Breast epithelium (tissue), 4 donors: ENCODE results near the gene GOLGB1. TPM values are rescaled to one million over a fixed set of nuclear protein-coding genes. Genes with fewer than 3 reads are reported as not detected.
"Not testable (repeated sequence)": the region's sequence is repeated elsewhere in the genome, so short reads cannot be mapped to it uniquely, and the experiment has no call there.

Source experiments
- DNase-seq, 2 donors: peaks; one replicate each; pipeline ENCODE4 v3.0.0-alpha.2; 2019; ENCODE audit warnings: low spot score in 2 of 2
- H3K27ac ChIP-seq, 2 donors: fragments of 200-600 bp; sonication (generic) in 1 of 2; one replicate each; pipeline ENCODE4 v1.5.1; 2016 to 2019; ENCODE audit warnings: mild to moderate bottlenecking in 1 of 2
- H3K27me3 ChIP-seq, 2 donors: fragments of 200-600 bp; sonication (generic) in 1 of 2; one replicate each; pipeline versions ENCODE4 v1.5.1 to v1.6.0; 2017 to 2019; ENCODE audit warnings: control low read depth in 1 of 2, mild to moderate bottlenecking in 1 of 2
- H3K36me3 ChIP-seq: fragments of 200-600 bp; one replicate; pipeline ENCODE4 v1.5.1; 2019
- H3K4me1 ChIP-seq, 2 donors: fragments of 200-600 bp; sonication (generic); one replicate each; pipeline ENCODE4 v1.5.1; 2016 to 2019; ENCODE audit warnings: control low read depth in 1 of 2
- H3K4me3 ChIP-seq, 3 donors: fragments of 200-600 bp; sonication (generic); 1 replicate in 2 of 3; 2 replicates in 1 of 3; pipeline ENCODE4 v1.5.1; 2016 to 2019; ENCODE audit warnings: mild to moderate bottlenecking in 3 of 3, moderate library complexity in 2 of 3
- H3K9me3 ChIP-seq, 2 donors: fragments of 200-600 bp; sonication (generic) in 1 of 2; one replicate each; pipeline ENCODE4 v1.5.1; 2016 to 2019; ENCODE audit warnings: control low read depth in 1 of 2
- POLR2A ChIP-seq: fragments of 450-650 bp; IDR thresholded peaks from one replicate; pipeline ENCODE4 v1.6.1; 2016; ENCODE audit warnings: antibody characterized with exemption, mild to moderate bottlenecking, moderate library complexity
- POLR2AphosphoS5 ChIP-seq, 3 donors: sonication (generic); formaldehyde crosslinking; IDR thresholded peaks; one replicate each; pipeline ENCODE4 v1.6.1; 2017; ENCODE audit warnings: antibody characterized with exemption in 3 of 3
- intact Hi-C: fragments of 100-400 bp; cut with DNase I; formaldehyde crosslinking; loops from one replicate; pipeline ENCODE4 v1.15.1; 2023; ENCODE audit warnings: low total_unique reads
- total RNA-seq, 3 donors: library from RNA; depleted of rRNA; stranded (reverse); fragments of >200 nt; gene quantifications; one replicate each; pipeline ENCODE4 v1.1.0, GENCODE V29; 2016
- TF ChIP-seq, protein P1 (sequence below), 3 donors: fragments of 450-650 bp; IDR thresholded peaks; one replicate each; pipeline ENCODE4 v1.5.1; 2016 to 2017; ENCODE audit warnings: antibody characterized with exemption in 3 of 3, mild to moderate bottlenecking in 3 of 3, moderate library complexity in 3 of 3

The GOLGB1 gene
- total RNA-seq, 3 donors from 2014 or later = 95.4 to 106 (median 95.4) TPM

DNA sequence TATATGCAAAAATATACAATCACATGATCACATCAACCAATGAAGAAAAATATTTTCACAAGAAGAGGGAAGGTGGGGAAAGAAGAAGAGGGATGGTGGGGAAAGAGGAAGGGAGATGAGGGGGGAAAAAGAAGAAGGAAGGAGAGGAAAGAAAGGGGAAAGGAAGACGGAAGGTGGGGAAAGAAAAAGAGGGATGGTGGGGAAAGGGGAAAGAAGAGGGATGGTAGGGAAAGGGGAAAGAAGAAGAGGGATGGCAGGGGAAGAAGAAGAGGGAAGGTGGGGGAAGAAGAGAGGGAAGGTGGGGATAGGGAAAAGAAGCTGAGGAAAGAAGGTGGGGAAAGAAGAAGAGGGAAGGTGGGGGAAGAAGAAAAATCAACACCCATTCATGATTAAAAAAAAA is 3.2 kb upstream of the GOLGB1 start:
- H3K36me3 ChIP-seq = no peaks in the 10 kb centered on the region
- peaks cover 0 to 10% of the 10 kb centered on the region in 2 donors for H3K4me1 ChIP-seq
- H3K27ac ChIP-seq = no peak overlapping the region
- DNase-seq = no peak
- no peaks in the 10 kb centered on the region for H3K27me3 ChIP-seq
- no peak for TF ChIP-seq POLR2A
- TF ChIP-seq POLR2AphosphoS5 (IDR thresholded peaks at IDR 0.05) = no peak
- TF ChIP-seq, protein P1, sequence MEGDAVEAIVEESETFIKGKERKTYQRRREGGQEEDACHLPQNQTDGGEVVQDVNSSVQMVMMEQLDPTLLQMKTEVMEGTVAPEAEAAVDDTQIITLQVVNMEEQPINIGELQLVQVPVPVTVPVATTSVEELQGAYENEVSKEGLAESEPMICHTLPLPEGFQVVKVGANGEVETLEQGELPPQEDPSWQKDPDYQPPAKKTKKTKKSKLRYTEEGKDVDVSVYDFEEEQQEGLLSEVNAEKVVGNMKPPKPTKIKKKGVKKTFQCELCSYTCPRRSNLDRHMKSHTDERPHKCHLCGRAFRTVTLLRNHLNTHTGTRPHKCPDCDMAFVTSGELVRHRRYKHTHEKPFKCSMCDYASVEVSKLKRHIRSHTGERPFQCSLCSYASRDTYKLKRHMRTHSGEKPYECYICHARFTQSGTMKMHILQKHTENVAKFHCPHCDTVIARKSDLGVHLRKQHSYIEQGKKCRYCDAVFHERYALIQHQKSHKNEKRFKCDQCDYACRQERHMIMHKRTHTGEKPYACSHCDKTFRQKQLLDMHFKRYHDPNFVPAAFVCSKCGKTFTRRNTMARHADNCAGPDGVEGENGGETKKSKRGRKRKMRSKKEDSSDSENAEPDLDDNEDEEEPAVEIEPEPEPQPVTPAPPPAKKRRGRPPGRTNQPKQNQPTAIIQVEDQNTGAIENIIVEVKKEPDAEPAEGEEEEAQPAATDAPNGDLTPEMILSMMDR (IDR thresholded peaks at IDR 0.05) = no peak
- intact Hi-C loops = no loop called here
- H3K4me3 ChIP-seq = no peak overlapping the region
- H3K9me3 ChIP-seq = no peaks in the 10 kb centered on the region

DNA sequence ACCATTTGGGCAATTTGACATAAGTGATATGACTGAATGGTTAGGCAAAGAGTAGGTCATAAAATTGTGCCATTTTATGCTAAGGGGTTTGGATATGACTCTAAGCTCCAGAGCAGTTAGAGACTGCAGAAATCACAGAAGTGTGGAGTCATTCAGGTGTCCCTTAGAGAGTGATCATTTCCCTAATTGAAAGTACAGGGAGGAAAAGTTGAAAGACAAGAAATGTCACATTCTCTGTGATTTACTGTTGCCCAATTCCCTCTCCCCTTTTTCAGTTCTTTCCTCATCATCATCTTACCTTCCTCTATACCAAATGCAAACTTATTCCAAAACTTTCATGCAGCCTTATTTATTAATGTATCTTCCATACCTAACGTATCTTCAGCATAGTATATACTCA is 2.7 kb upstream of the GOLGB1 start:
- Histone ChIP-seq H3K4me1 (peaks cover 0 to 15% of the 10 kb centered on the region in 2 donors), H3K4me3 (no peak overlapping the region), H3K27me3 (no peaks in the 10 kb centered on the region), H3K27ac (no peak overlapping the region), H3K9me3 (no peaks in the 10 kb centered on the region), H3K36me3 (no peaks in the 10 kb centered on the region)
- DNase-seq = no peak
- intact Hi-C loops = no loop called here
- no peak for TF ChIP-seq POLR2AphosphoS5 (IDR thresholded peaks at IDR 0.05)
- TF ChIP-seq POLR2A = no peak
- TF ChIP-seq, protein P1 (IDR thresholded peaks at IDR 0.05) = no peak

DNA sequence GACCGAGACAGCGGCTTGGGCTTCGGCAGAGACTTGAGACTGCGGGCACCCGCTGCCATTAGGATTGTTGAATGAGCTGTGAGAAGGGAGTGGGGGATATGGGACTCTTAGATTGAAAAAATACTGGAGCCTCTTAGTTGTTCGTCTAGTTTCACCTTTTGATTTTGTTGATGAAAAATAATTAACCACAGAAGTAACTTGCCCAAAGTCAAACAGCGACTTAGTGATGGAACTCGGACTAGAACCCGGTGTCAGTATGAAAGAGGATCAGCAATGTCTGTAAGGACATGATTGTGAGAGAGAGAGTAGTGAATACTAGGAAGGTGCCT is 510 bp upstream of the GOLGB1 start:
- TF ChIP-seq POLR2A (no peak), POLR2AphosphoS5 (IDR thresholded peaks at IDR 0.05) (no peak)
- TF ChIP-seq, protein P1 (IDR thresholded peaks at IDR 0.05) = no peak

DNA sequence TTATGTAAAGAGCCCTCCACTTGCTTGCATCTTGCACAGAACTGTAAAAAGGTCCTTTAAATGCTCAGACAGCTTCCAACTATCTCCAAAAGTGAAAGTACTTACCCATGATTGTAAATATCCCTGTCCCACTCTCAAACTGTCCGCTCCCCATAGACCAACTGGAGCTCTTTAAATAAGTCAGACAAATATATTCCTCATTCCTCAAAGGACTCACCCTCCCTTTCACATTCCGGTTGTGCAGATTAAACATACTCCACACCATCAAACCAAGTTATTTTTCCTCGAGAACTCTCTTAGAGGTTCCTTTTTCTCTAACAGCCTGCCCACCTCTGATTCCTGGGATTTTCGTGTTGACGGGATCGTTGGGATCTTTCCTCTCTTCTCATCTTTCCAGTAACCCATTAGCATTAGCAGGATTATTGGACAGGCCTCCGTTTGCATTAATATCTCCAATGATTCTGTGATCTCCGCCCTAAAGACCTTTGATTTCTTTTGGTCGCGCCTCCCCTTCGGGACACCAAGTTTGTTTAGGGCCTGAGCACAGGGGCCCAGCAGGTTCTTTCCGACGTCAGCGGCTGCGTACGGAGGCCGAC is 763 bp downstream of the GOLGB1 start:
- no peak for DNase-seq
- H3K9me3 ChIP-seq = no peaks in the 10 kb centered on the region
- H3K27me3 ChIP-seq = no peaks in the 10 kb centered on the region
- H3K36me3 ChIP-seq = no peaks in the 10 kb centered on the region
- peak overlapping the region; percentile 98 to 99 for H3K27ac ChIP-seq
- TF ChIP-seq, protein P1 (IDR thresholded peaks at IDR 0.05) = no peak
- TF ChIP-seq POLR2A (no peak), POLR2AphosphoS5 (IDR thresholded peaks at IDR 0.05) (no peak)
- peak overlapping the region; percentile 75 to 89 (median 86) for H3K4me3 ChIP-seq
- intact Hi-C loops = no loop called here
- peaks cover 0 to 17% of the 10 kb centered on the region in 2 donors for H3K4me1 ChIP-seq

More for the DNA sequence above, 510 bp upstream of the GOLGB1 start:
- DNase-seq = no peak
- no peaks in the 10 kb centered on the region for H3K36me3 ChIP-seq
- intact Hi-C loops = loop anchor here (2.0 kb wide), 1 partner anchor 51 kb away; no protein-coding TSS in a partner anchor
- peak overlapping the region; percentile 75 to 89 (median 86) for H3K4me3 ChIP-seq
- peak overlapping the region; percentile 86 to 99 for H3K27ac ChIP-seq
- H3K27me3 ChIP-seq = no peaks in the 10 kb centered on the region
- no peaks in the 10 kb centered on the region for H3K9me3 ChIP-seq
- peaks cover 0 to 17% of the 10 kb centered on the region in 2 donors for H3K4me1 ChIP-seq

DNA sequence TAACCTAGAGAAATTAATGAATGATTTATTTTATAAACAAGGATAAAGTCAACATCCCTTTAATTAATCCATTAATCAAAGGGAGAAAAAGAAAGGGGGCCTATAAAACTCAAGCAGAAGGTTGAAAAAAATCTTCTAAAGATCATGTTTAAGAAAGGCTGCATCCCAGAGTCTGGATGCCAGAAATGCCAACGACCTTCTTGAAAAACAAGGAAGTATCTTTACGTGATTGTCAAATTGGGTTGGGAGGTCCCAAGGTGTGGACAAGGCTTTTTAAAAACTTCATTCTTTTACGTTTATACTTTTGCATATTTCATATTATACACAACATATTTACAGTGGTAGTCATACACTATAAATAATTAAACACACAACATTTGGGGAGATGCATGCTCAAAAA is 1.6 kb downstream of the GOLGB1 start:
- Histone ChIP-seq H3K4me3 (peak overlapping the region; percentile 75 to 89 (median 86)), H3K9me3 (no peaks in the 10 kb centered on the region), H3K36me3 (no peaks in the 10 kb centered on the region), H3K4me1 (peaks cover 0 to 17% of the 10 kb centered on the region in 2 donors), H3K27me3 (no peaks in the 10 kb centered on the region), H3K27ac (peak overlapping the region in 1 of 2 donors; percentile 99)
- no peak for DNase-seq
- intact Hi-C loops = no loop called here
- TF ChIP-seq, protein P1 (IDR thresholded peaks at IDR 0.05) = no peak
- TF ChIP-seq POLR2A = no peak

DNA sequence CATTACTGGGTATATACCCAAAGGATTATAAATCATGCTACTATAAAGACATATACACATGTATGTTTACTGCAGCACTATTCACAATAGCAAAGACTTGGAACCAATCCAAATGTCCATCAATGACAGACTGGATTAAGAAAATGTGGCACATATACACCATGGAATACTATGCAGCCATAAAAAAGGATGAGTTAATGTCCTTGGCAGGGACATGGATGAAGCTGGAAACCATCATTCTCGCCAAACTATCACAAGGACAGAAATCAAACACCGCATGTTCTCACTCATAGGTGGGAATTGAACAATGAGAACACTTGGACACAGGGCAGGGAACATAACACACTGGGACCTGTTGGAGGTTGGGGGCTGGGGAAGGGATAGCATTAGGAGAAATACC is 6.4 kb downstream of the GOLGB1 start:
- peaks cover 0 to 11% of the 10 kb centered on the region in 2 donors for H3K4me1 ChIP-seq
- H3K27ac ChIP-seq, H3K9me3 ChIP-seq, intact Hi-C loops, H3K36me3 ChIP-seq, H3K4me3 ChIP-seq, H3K27me3 ChIP-seq, DNase-seq: not testable (repeated sequence)
